Measurements from ENCODE around the gene BTG1.
A peak's percentile ranks its signal among the peaks of the same experiment; 100 is the strongest.

Gene BTG1

DNA sequence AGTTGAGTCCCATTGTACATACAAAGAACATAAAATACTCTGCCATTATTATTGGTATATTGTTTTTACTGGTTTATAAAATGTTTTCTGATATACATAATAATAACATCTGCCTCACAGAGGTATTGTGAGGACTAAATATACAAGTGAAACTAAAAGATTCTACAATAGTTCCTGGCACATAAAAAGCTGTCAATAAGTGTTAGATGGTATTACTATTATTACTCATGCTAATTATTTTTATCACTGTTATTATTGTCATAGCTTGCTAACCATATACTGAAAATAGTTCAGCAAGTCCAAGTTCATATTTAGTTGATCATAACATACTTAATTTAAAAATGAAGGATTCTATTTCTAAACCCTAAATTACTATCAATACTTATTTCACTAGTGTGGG lies 34.4 kb downstream of the BTG1 start:
- Histone ChIP-seq H3K4me1 (peaks cover 15% of the 10 kb centered on the region), H3K36me3 (no peaks in the 10 kb centered on the region), H3K27me3 (no peaks in the 10 kb centered on the region), H3K9me3 (no peaks in the 10 kb centered on the region), H3K4me3 (ENCODE audit: low read depth, low read length) (no peak overlapping the region)
- TF ChIP-seq, protein P1, sequence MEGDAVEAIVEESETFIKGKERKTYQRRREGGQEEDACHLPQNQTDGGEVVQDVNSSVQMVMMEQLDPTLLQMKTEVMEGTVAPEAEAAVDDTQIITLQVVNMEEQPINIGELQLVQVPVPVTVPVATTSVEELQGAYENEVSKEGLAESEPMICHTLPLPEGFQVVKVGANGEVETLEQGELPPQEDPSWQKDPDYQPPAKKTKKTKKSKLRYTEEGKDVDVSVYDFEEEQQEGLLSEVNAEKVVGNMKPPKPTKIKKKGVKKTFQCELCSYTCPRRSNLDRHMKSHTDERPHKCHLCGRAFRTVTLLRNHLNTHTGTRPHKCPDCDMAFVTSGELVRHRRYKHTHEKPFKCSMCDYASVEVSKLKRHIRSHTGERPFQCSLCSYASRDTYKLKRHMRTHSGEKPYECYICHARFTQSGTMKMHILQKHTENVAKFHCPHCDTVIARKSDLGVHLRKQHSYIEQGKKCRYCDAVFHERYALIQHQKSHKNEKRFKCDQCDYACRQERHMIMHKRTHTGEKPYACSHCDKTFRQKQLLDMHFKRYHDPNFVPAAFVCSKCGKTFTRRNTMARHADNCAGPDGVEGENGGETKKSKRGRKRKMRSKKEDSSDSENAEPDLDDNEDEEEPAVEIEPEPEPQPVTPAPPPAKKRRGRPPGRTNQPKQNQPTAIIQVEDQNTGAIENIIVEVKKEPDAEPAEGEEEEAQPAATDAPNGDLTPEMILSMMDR (IDR thresholded peaks at IDR 0.05; ENCODE audit: low read depth, low read length), result no peak
- DNase-seq, result no peak

DNA sequence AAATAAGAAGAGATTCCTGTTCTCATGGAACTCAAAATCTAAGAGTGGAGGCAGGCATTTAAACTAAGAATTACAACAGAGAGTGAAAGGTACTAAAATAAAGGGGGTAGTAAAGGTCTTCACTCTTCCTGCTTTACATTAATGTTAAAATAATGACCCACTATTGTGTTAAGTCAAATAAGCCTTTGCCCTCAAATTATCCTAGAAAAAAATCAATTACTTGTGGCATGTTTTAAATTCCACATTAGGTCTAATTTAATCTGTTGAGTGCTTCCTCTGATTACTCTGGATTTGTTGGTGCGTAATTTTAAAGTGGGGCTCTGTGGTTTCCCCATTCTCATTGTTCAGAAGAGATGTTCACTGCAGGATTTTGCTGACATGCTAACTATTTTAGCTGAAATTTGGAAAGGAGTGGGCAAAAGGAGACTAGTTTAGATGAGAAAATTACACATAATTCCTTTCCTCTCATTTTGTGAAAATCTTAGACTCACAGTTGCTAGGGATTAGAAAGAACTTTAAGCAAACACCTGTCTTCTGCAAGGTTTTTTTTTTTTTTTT lies 35.5 kb downstream of the BTG1 start:
- Histone ChIP-seq H3K9me3 (no peaks in the 10 kb centered on the region), H3K4me1 (peaks cover 14% of the 10 kb centered on the region), H3K4me3 (ENCODE audit: low read depth, low read length) (no peak overlapping the region), H3K27me3 (no peaks in the 10 kb centered on the region), H3K36me3 (no peaks in the 10 kb centered on the region)
- TF ChIP-seq, protein P1 (IDR thresholded peaks at IDR 0.05; ENCODE audit: low read depth, low read length), result no peak
- DNase-seq, result no peak

DNA sequence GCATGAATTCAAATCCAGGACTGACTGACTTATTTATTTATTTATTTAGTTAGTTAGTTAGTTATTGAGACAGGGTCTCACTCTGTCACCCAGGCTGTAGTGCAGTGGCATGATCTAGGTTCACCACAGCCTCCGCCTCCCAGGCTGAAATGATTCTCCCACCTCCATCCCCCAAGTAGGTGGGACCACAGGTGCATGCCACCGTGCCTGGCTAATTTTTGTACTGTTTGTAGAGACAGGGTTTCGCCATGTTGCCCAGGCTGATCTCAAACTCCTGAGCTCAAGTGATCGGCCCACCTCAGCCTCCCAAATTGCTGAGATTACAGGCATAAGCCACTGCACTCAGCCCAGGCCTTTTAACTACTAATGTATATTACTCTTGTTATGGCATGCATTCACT lies 36.0 kb downstream of the BTG1 start:
- Histone ChIP-seq H3K4me3 (ENCODE audit: low read depth, low read length) (no peak overlapping the region), H3K9me3 (no peaks in the 10 kb centered on the region), H3K27me3 (no peaks in the 10 kb centered on the region), H3K4me1 (peaks cover 9% of the 10 kb centered on the region), H3K36me3 (no peaks in the 10 kb centered on the region)
- DNase-seq, result no peak
- TF ChIP-seq, protein P1 (IDR thresholded peaks at IDR 0.05; ENCODE audit: low read depth, low read length), result no peak

DNA sequence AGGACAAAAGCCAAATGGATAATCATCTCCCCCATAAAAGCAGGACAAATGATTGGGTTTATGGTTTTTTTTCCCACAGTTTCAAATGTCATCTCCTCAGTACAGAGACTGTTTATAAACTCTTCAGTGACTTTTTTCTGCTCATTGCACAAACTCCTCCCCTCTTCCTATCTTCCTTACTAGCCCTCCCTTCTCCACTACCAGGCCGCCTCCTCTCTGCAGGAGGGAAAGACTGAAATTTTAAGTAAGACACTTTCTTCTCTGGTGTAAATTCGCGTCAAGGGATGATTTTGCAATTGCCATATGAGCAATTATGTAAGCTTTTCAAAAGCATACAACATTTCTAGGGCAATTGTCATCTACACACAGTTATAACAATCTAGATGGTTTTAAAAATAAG lies 37.0 kb downstream of the BTG1 start:
- TF ChIP-seq, protein P1 (IDR thresholded peaks at IDR 0.05; ENCODE audit: low read depth, low read length), result peak; percentile 10; the same call in 1 of the 2 replicates
- DNase-seq, result peak; percentile 26
- H3K4me3 ChIP-seq (ENCODE audit: low read depth, low read length), result peak overlapping the region; percentile 1
- no peaks in the 10 kb centered on the region for H3K36me3 ChIP-seq
- H3K9me3 ChIP-seq, result no peaks in the 10 kb centered on the region
- peaks cover 9% of the 10 kb centered on the region for H3K4me1 ChIP-seq
- no peaks in the 10 kb centered on the region for H3K27me3 ChIP-seq

DNA sequence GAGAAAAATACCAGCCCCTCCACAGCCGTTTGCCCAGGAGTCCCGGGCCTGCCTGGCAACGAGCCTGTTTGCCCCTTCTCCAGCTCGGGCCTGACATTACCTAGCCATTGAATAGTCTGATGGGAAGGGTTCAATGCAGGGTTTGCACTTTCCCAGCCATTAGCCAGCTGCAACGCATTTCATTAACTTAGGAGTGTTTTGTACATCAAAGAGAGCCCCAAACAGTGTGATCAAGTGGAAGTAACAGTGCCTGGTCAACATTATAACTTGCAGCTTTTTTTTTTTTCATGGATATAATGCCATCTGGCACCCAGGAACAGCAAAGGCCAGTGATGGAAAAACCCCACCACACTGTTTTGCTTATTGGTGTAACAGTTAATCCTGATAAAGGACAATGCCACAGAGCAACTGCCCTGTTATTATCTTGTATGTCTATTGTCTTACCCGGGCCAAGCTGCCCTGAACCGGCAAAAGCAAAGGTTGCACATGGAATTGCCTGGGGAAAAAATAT lies 38.0 kb downstream of the BTG1 start:
- TF ChIP-seq, protein P1 (IDR thresholded peaks at IDR 0.05; ENCODE audit: low read depth, low read length), result no peak
- no peaks in the 10 kb centered on the region for H3K36me3 ChIP-seq
- peak overlapping the region; percentile 1 for H3K4me3 ChIP-seq (ENCODE audit: low read depth, low read length)
- DNase-seq, result peak; percentile 65
- no peaks in the 10 kb centered on the region for H3K27me3 ChIP-seq
- H3K4me1 ChIP-seq, result peaks cover 9% of the 10 kb centered on the region
- no peaks in the 10 kb centered on the region for H3K9me3 ChIP-seq

DNA sequence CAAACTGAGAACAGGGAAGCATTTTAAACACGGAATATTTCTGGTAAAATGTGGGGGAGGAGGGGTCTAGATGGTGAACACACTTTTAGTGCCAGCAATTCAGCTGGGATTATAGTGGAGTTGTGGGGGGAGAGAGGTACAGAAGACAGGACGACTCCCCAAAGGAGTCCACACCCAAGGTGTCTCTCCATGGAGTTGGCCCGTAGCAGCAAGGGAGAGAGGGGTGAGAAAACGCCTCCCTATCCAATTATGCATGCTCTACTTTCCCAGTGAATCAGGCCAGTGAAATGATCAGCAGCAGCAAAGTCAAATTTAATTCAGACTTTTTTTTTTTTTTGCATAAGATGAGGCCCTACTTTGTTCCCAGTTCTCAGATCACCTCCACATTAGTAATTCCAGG lies 38.6 kb downstream of the BTG1 start:
- no peak for DNase-seq
- TF ChIP-seq, protein P1 (IDR thresholded peaks at IDR 0.05; ENCODE audit: low read depth, low read length), result no peak

More for the DNA sequence above, 38.6 kb downstream of the BTG1 start:
- no peaks in the 10 kb centered on the region for H3K9me3 ChIP-seq
- H3K4me3 ChIP-seq (ENCODE audit: low read depth, low read length), result no peak overlapping the region
- no peaks in the 10 kb centered on the region for H3K27me3 ChIP-seq
- peaks cover 9% of the 10 kb centered on the region for H3K4me1 ChIP-seq
- no peaks in the 10 kb centered on the region for H3K36me3 ChIP-seq

Measured in BE2C (cell line).